KMS-11 (cell line): ENCODE measurements around the gene RHBDD3.

Experiments
- H2AFZ ChIP-seq: fragments of 200-600 bp; sonication (generic); 2 replicates; pipeline ENCODE4 v1.6.1; 2016; ENCODE audit warnings: antibody characterized with exemption, mixed run types, low read depth
- H3K27ac ChIP-seq: fragments of 200-600 bp; sonication (generic); 2 replicates; pipeline ENCODE4 v1.6.1; 2016; ENCODE audit warnings: mild to moderate bottlenecking, mixed run types
- H3K27me3 ChIP-seq: fragments of 200-600 bp; sonication (generic); 2 replicates; pipeline ENCODE4 v1.6.1; 2017; ENCODE audit warnings: mild to moderate bottlenecking, low read depth, mixed run types, moderate library complexity; ENCODE audit not compliant: insufficient read depth
- H3K36me3 ChIP-seq: fragments of 200-600 bp; sonication (generic); 2 replicates; pipeline ENCODE4 v1.6.1; 2017; ENCODE audit warnings: mild to moderate bottlenecking, mixed run types; ENCODE audit not compliant: insufficient read depth
- H3K4me1 ChIP-seq: fragments of 200-600 bp; sonication (generic); 2 replicates; pipeline ENCODE4 v1.6.1; 2016; ENCODE audit warnings: mild to moderate bottlenecking, low read depth, mixed run types; ENCODE audit not compliant: poor library complexity, severe bottlenecking
- H3K4me2 ChIP-seq: fragments of 200-600 bp; sonication (generic); 2 replicates; pipeline ENCODE4 v1.7.0; 2016; ENCODE audit warnings: mild to moderate bottlenecking, mixed run types
- H3K4me3 ChIP-seq: fragments of 200-600 bp; sonication (generic); IDR thresholded peaks from 2 replicates; pipeline ENCODE4 v1.6.1; 2017; ENCODE audit warnings: low read depth, low read length, mixed read lengths; ENCODE audit not compliant: insufficient read depth
- H3K79me2 ChIP-seq: fragments of 200-600 bp; sonication (generic); 2 replicates; pipeline ENCODE4 v1.6.1; 2016; ENCODE audit warnings: low read depth, mixed run types; ENCODE audit not compliant: insufficient read depth
- H3K9ac ChIP-seq: fragments of 200-600 bp; sonication (generic); 2 replicates; pipeline ENCODE4 v1.6.1; 2016; ENCODE audit warnings: mild to moderate bottlenecking, mixed run types
- H4K20me1 ChIP-seq: fragments of 200-600 bp; sonication (generic); 2 replicates; pipeline ENCODE4 v1.6.1; 2016; ENCODE audit warnings: mild to moderate bottlenecking, mixed run types; ENCODE audit not compliant: insufficient read depth
- TF ChIP-seq, protein P1 (sequence below): fragments of 200-600 bp; sonication (generic); conservative IDR thresholded peaks from 2 replicates; pipeline ENCODE4 v1.6.1; 2017; ENCODE audit warnings: low read depth, mild to moderate bottlenecking, antibody characterized with exemption, low read length, moderate library complexity, mixed read lengths

RHBDD3 gene

GRCh38 chr22:29215012-29215860 is 52.5 kb downstream of the RHBDD3 start:
- Histone ChIP-seq H3K36me3 (no peaks in the 10 kb centered on the region), H4K20me1 (no peaks in the 10 kb centered on the region), H3K4me1 (peaks cover 4% of the 10 kb centered on the region), H3K79me2 (no peaks in the 10 kb centered on the region), H3K9ac (no peak overlapping the region), H3K27me3 (no peaks in the 10 kb centered on the region), H3K4me3 (no peak overlapping the region), H2AFZ (no peak overlapping the region), H3K4me2 (no peak overlapping the region), H3K27ac (no peak overlapping the region)
- TF ChIP-seq, protein P1, sequence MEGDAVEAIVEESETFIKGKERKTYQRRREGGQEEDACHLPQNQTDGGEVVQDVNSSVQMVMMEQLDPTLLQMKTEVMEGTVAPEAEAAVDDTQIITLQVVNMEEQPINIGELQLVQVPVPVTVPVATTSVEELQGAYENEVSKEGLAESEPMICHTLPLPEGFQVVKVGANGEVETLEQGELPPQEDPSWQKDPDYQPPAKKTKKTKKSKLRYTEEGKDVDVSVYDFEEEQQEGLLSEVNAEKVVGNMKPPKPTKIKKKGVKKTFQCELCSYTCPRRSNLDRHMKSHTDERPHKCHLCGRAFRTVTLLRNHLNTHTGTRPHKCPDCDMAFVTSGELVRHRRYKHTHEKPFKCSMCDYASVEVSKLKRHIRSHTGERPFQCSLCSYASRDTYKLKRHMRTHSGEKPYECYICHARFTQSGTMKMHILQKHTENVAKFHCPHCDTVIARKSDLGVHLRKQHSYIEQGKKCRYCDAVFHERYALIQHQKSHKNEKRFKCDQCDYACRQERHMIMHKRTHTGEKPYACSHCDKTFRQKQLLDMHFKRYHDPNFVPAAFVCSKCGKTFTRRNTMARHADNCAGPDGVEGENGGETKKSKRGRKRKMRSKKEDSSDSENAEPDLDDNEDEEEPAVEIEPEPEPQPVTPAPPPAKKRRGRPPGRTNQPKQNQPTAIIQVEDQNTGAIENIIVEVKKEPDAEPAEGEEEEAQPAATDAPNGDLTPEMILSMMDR = no peak

DNA sequence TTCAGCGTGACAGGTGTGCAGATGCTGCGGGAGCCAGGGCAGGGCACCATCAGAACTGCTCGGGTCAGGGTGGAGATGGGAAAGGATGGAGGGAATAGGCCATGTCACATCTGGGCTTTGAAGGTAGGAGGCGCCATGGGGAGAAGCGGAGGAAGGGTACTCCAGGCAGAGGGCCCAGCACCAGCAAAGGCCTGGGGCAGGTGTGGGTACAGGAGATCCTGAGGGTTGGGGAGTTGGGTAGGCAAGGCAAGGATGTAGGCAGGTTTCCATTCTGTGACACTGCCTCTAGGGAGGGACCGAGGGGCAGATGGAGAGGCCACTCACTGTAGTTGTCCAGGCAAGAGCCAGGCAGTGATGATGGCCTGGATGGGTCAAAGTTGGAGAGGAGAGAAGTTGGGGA is 53.5 kb downstream of the RHBDD3 start:
- no peak overlapping the region for H2AFZ ChIP-seq
- H3K79me2 ChIP-seq = no peaks in the 10 kb centered on the region
- no peaks in the 10 kb centered on the region for H4K20me1 ChIP-seq
- no peak overlapping the region for H3K9ac ChIP-seq
- no peaks in the 10 kb centered on the region for H3K36me3 ChIP-seq
- H3K4me1 ChIP-seq = peaks cover 4% of the 10 kb centered on the region
- H3K27me3 ChIP-seq = no peaks in the 10 kb centered on the region
- no peak overlapping the region for H3K27ac ChIP-seq
- no peak overlapping the region for H3K4me3 ChIP-seq
- TF ChIP-seq, protein P1 = no peak
- H3K4me2 ChIP-seq = no peak overlapping the region

GRCh38 chr22:29213493-29213892 is 54.3 kb downstream of the RHBDD3 start:
- H3K27me3 ChIP-seq = no peaks in the 10 kb centered on the region
- no peak overlapping the region for H3K27ac ChIP-seq
- TF ChIP-seq, protein P1 = no peak
- no peak overlapping the region for H2AFZ ChIP-seq
- H3K4me2 ChIP-seq = no peak overlapping the region
- H4K20me1 ChIP-seq = no peaks in the 10 kb centered on the region
- H3K4me3 ChIP-seq = no peak overlapping the region
- H3K79me2 ChIP-seq = no peaks in the 10 kb centered on the region
- H3K36me3 ChIP-seq = no peaks in the 10 kb centered on the region
- H3K4me1 ChIP-seq = peaks cover 4% of the 10 kb centered on the region
- H3K9ac ChIP-seq = no peak overlapping the region

DNA sequence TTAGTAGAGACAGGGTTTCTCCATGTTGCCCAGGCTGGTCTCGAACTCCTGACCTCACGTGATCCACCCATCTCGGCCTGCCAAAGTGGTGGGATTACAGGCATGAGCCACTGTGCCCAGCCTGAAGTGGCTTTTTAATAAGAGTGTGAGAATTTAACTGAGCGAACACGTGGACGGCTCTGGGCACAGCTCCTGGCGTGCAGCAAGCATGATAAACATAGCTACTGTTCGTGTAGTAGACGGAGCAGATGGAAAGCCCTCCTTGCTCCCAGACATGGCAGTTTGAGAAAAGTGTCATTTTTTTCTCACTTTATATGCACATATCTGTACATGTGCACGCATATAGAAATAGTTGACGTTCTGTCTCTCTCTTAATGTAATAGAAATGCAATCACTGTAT is 55.0 kb downstream of the RHBDD3 start:
- H3K27ac ChIP-seq = no peak overlapping the region
- H4K20me1 ChIP-seq = no peaks in the 10 kb centered on the region
- peaks cover 4% of the 10 kb centered on the region for H3K4me1 ChIP-seq
- no peaks in the 10 kb centered on the region for H3K27me3 ChIP-seq
- TF ChIP-seq, protein P1 = no peak
- no peaks in the 10 kb centered on the region for H3K36me3 ChIP-seq
- H2AFZ ChIP-seq = no peak overlapping the region
- H3K9ac ChIP-seq = no peak overlapping the region
- no peaks in the 10 kb centered on the region for H3K79me2 ChIP-seq
- H3K4me3 ChIP-seq = no peak overlapping the region
- H3K4me2 ChIP-seq = no peak overlapping the region
